ENCODE measurements around the gene SCN8A.
"Not testable (repeated sequence)": the region's sequence is repeated elsewhere in the genome, so short reads cannot be mapped to it uniquely, and the experiment has no call there.

Gene SCN8A

GRCh38 chr12:51591016-51591901, at the start of gene SCN8A:
TSS of gene SCN8A (plus strand) at chr12:51591233. CDS start at chr12:51662818, 71,585 bp downstream.
- peak; percentile 68 for DNase-seq (ENCODE audit: low spot score)

- DNase-seq (ENCODE audit: low spot score), result no peak
Measured at GRCh38 chr12:51546097-51546496, 44.9 kb upstream of the SCN8A start.

GRCh38 chr12:51547606-51548005, 43.4 kb upstream of the SCN8A start:
- DNase-seq (ENCODE audit: low spot score), result no peak

- DNase-seq (ENCODE audit: low spot score), result no peak
Measured at GRCh38 chr12:51548241-51548640, 42.8 kb upstream of the SCN8A start.

GRCh38 chr12:51549637-51550036, 41.4 kb upstream of the SCN8A start:
- DNase-seq (ENCODE audit: low spot score), result no peak

- not testable (repeated sequence) for DNase-seq (ENCODE audit: low spot score)
Measured at GRCh38 chr12:51568271-51569032, 22.6 kb upstream of the SCN8A start.

- DNase-seq (ENCODE audit: low spot score), result no peak
Measured at GRCh38 chr12:51579321-51579850, 11.6 kb upstream of the SCN8A start.

- no peak for DNase-seq (ENCODE audit: low spot score)
Measured at GRCh38 chr12:51589060-51589459, 2.0 kb upstream of the SCN8A start.

- DNase-seq (ENCODE audit: low spot score), result no peak
Measured at GRCh38 chr12:51589557-51590176, 1.4 kb upstream of the SCN8A start.

GRCh38 chr12:51590347-51591015, 552 bp upstream of the SCN8A start:
- DNase-seq (ENCODE audit: low spot score), result peak; percentile 85

- peak; percentile 50 for DNase-seq (ENCODE audit: low spot score)
Measured at GRCh38 chr12:51592034-51592705, 1.1 kb downstream of the SCN8A start.

- DNase-seq (ENCODE audit: low spot score), result no peak
Measured at GRCh38 chr12:51593021-51593420, 2.0 kb downstream of the SCN8A start.

- peak; percentile 14 for DNase-seq (ENCODE audit: low spot score)
Measured at GRCh38 chr12:51593539-51593938, 2.5 kb downstream of the SCN8A start.

GRCh38 chr12:51598156-51598555, 7.1 kb downstream of the SCN8A start:
- no peak for DNase-seq (ENCODE audit: low spot score)

- DNase-seq (ENCODE audit: low spot score), result no peak
Measured at GRCh38 chr12:51600721-51601120, 9.7 kb downstream of the SCN8A start.

- DNase-seq (ENCODE audit: low spot score), result no peak
Measured at GRCh38 chr12:51601241-51601640, 10.2 kb downstream of the SCN8A start.

- not testable (repeated sequence) for DNase-seq (ENCODE audit: low spot score)
Measured at GRCh38 chr12:51605896-51606295, 14.9 kb downstream of the SCN8A start.

GRCh38 chr12:51607197-51607596, 16.2 kb downstream of the SCN8A start:
- DNase-seq (ENCODE audit: low spot score), result not testable (repeated sequence)

GRCh38 chr12:51620448-51620847, 29.4 kb downstream of the SCN8A start:
- DNase-seq (ENCODE audit: low spot score), result no peak

GRCh38 chr12:51621156-51621922, 30.3 kb downstream of the SCN8A start:
- no peak for DNase-seq (ENCODE audit: low spot score)
